HUES48 (cell line): ENCODE data around the gene DHX58.
A peak's percentile ranks its signal among the peaks of the same experiment; 100 is the strongest.

Experiments used
- H3K27ac ChIP-seq: one replicate; pipeline ENCODE4 v1.7.0; 2013; ENCODE audit warnings: low read depth, low read length, inconsistent platforms
- H3K27me3 ChIP-seq: 2 replicates; pipeline ENCODE4 v1.6.1; 2013; ENCODE audit warnings: mild to moderate bottlenecking, low read length; ENCODE audit not compliant: control insufficient read depth, insufficient read depth
- H3K36me3 ChIP-seq: 2 replicates; pipeline ENCODE4 v1.6.1; 2013; ENCODE audit warnings: low read length; ENCODE audit not compliant: control insufficient read depth, insufficient read depth
- H3K4me1 ChIP-seq: 2 replicates; pipeline ENCODE4 v1.6.1; 2013; ENCODE audit warnings: mild to moderate bottlenecking, low read length; ENCODE audit not compliant: control insufficient read depth, insufficient read depth
- H3K4me3 ChIP-seq: 2 replicates; pipeline ENCODE4 v1.5.1; 2013; ENCODE audit warnings: mild to moderate bottlenecking, low read depth, low read length
- H3K9ac ChIP-seq: 2 replicates; pipeline ENCODE4 v1.6.1; 2013; ENCODE audit warnings: mild to moderate bottlenecking, low read depth, low read length, moderate library complexity
- H3K9me3 ChIP-seq: 2 replicates; pipeline ENCODE4 v1.6.1; 2013; ENCODE audit warnings: low read length; ENCODE audit not compliant: control insufficient read depth, insufficient read depth

Gene DHX58

GRCh38 chr17:42107597-42108576 is 4.6 kb downstream of the DHX58 start:
- Histone ChIP-seq H3K9ac (0 out of 2 replicates have a peak overlapping the region, but pooled peaks have one; percentile 20), H3K27ac (peak overlapping the region; percentile 29), H3K9me3 (no peaks in the 10 kb centered on the region), H3K4me1 (peaks cover 9% of the 10 kb centered on the region), H3K36me3 (no peaks in the 10 kb centered on the region), H3K27me3 (no peaks in the 10 kb centered on the region), H3K4me3 (peak overlapping the region; percentile 67)

DNA sequence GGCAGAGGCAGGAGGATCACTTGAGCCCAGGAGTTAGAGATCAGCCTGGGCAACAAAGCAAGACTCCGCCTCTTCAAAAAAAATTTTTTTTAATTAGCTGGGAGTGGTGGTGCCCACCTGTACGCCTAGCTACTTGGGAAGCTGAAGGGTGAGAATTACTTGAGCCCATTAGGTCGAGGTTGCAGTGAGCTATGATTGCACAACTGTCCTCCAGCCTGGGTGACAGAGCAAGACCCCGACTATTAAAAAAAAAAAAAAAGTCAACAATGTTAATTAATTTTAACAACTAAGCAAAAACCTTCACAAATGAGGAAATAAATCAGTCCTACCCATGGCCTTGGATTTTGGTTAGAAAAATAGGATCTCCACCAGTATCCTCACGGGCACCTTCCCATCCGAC is 5.4 kb downstream of the DHX58 start:
- Histone ChIP-seq H3K27ac (no peak overlapping the region), H3K9ac (no peak overlapping the region), H3K36me3 (no peaks in the 10 kb centered on the region), H3K9me3 (no peaks in the 10 kb centered on the region), H3K4me1 (peaks cover 9% of the 10 kb centered on the region), H3K4me3 (peak overlapping the region; percentile 67), H3K27me3 (no peaks in the 10 kb centered on the region)

GRCh38 chr17:42106009-42106408 is 6.5 kb downstream of the DHX58 start:
- Histone ChIP-seq H3K36me3 (no peaks in the 10 kb centered on the region), H3K27ac (no peak overlapping the region), H3K4me1 (peaks cover 9% of the 10 kb centered on the region)

GRCh38 chr17:42104264-42104663 is 8.2 kb downstream of the DHX58 start:
- no peak overlapping the region for H3K9ac ChIP-seq
- no peaks in the 10 kb centered on the region for H3K9me3 ChIP-seq
- no peaks in the 10 kb centered on the region for H3K36me3 ChIP-seq
- H3K4me1 ChIP-seq: peaks cover 9% of the 10 kb centered on the region
- no peak overlapping the region for H3K4me3 ChIP-seq
- no peaks in the 10 kb centered on the region for H3K27me3 ChIP-seq
- no peak overlapping the region for H3K27ac ChIP-seq

More at GRCh38 chr17:42106009-42106408, 6.5 kb downstream of the DHX58 start:
- Histone ChIP-seq H3K9ac (no peak overlapping the region), H3K4me3 (no peak overlapping the region), H3K9me3 (no peaks in the 10 kb centered on the region), H3K27me3 (no peaks in the 10 kb centered on the region)

DNA sequence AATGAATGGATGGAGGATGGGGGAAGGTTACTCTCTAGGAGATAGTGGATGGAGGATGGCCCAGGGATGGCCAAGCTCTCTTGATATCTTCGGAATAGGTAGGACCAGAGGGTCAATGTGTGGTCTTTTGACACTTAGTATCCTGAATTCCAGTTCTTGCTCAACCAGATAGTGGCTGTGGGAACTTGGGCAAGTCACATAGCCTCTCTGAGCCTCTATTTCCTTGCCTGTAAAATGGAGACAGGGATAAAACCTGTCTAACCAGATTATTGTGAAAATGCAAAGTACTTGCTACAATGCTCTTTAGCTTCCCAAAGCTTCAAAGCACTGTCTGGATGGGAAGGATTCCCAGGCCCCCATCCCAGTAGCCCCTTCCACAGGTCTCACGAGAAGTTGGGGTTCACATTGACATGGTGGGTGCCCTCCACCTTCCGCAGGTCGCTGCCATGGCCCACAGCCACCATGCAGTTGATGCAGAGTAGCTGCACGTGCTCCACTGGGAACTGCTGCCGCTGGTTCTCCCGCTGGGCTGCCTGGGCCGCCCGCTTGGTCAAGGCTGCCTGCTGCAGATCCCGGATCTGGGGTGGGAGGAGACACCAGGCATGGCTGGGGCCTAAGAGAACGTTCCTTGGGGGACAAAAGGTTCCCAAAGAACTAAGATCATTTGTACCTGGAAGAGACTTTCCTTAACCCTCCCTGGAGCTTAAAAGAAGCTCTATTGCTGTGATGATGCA is 9.1 kb downstream of the DHX58 start:
- no peaks in the 10 kb centered on the region for H3K27me3 ChIP-seq
- H3K4me3 ChIP-seq: no peak overlapping the region
- H3K9me3 ChIP-seq: no peaks in the 10 kb centered on the region
- H3K36me3 ChIP-seq: no peaks in the 10 kb centered on the region
- H3K9ac ChIP-seq: no peak overlapping the region
- H3K27ac ChIP-seq: no peak overlapping the region
- peaks cover 6% of the 10 kb centered on the region for H3K4me1 ChIP-seq

GRCh38 chr17:42101513-42102292 is 10.8 kb downstream of the DHX58 start:
- Histone ChIP-seq H3K4me3 (no peak overlapping the region), H3K36me3 (no peaks in the 10 kb centered on the region), H3K27me3 (peaks cover 15% of the 10 kb centered on the region), H3K9ac (no peak overlapping the region), H3K4me1 (peaks cover 9% of the 10 kb centered on the region; the same call in 1 of the 2 replicates), H3K9me3 (no peaks in the 10 kb centered on the region), H3K27ac (no peak overlapping the region)

DNA sequence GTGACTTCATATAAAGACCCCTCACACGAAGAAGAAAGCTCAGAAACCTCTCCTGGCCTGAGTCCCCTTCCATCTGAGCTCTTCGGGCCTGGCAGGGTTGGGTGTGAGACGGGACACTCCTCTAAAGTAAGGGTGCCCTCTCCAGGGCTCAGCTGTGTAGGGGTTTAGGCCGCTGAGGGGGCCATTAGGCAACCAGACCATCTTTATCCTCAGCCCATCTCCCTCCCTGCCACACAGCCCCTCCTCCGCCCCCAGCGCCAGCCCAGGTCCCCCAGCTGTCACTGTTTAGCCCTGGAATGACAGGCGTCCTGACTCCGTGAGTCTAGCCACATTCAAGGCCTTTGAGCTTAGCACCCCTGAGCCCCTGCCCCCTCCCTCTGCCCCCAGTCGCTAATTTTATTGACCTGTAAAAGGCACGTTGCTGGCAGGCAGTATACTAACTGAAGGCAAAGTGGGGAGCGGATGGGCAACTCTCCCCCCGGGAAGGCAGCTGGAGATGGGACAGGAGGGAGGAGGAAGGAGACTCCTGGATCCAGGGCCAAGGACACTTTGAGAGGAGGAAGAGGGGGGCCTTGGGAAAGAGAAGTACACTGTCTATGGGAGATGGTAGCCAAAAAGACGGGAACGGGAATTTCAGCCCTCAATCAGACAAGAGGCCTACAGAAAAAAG is 13.6 kb downstream of the DHX58 start:
- Histone ChIP-seq H3K4me1 (peaks cover 15% of the 10 kb centered on the region), H3K9ac (no peak overlapping the region)

DNA sequence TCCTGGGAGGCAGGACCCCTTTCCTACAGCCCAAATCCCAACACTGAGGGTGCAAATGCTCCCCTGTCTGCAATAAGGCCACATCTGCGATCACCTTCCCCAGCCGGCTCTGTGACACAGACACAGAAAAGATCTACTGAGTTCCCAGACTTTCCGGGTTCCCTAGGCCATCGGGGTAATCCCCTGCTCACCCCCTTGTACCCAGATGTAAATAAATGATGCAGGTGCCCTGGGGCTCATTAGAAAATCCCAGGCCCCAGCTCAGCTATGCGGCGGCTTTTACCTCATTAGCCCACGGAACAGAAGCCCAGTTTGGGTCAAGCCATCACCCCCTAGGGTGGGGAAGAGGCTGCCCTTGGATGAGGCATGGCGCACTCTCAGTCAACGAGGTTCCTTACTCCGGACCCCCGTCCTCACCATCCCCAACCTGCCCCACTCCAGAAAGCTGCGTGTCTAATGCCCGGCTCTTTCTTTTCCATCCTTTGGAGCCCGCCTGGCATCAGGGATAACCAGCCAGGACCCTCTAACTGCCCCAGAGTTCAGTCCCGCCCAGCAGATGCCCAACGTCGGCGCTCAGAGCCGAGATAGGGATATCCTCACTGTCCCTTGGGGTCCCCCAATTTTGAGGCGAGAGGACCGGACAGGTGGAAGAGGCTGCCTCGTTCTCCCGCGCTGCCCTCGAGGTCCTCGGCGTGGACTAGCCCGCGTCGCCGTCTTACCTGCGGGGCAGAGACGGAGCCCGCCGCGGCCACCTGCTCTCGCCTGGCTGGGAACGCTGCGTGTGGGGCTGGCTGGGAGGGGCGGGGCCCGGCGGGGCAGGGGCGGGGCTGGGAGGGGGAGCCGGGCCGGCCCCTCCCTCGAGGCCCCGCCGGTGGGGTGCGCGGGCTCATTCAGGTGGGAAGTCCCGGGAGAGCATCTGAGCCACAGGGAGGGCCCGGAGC is 14.6 kb downstream of the DHX58 start, which contains the start of gene ZNF385C:
Gene ZNF385C (minus strand): TSS at position 783 of the 941 bp plus-strand sequence. CDS start 35,417 bp downstream, outside the sequence.
- Histone ChIP-seq H3K36me3 (no peaks in the 10 kb centered on the region), H3K27ac (no peak within 1 kb of the TSS), H3K9ac (no peak within 1 kb of the TSS), H3K4me3 (peak within 1 kb of the TSS; percentile 60), H3K4me1 (peaks cover 15% of the 10 kb centered on the region), H3K27me3 (peaks cover 22% of the 10 kb centered on the region), H3K9me3 (no peaks in the 10 kb centered on the region)

More for the DNA sequence above, 13.6 kb downstream of the DHX58 start:
- H3K27me3 ChIP-seq: peaks cover 22% of the 10 kb centered on the region
- H3K27ac ChIP-seq: no peak overlapping the region
- no peaks in the 10 kb centered on the region for H3K36me3 ChIP-seq
- peak overlapping the region; percentile 60; the same call in 1 of the 2 replicates for H3K4me3 ChIP-seq
- H3K9me3 ChIP-seq: no peaks in the 10 kb centered on the region

- H3K27me3 ChIP-seq: peaks cover 22% of the 10 kb centered on the region
- no peaks in the 10 kb centered on the region for H3K36me3 ChIP-seq
- no peak overlapping the region for H3K4me3 ChIP-seq
- H3K27ac ChIP-seq: no peak overlapping the region
- H3K9me3 ChIP-seq: no peaks in the 10 kb centered on the region
- H3K9ac ChIP-seq: no peak overlapping the region
- H3K4me1 ChIP-seq: peaks cover 15% of the 10 kb centered on the region
Measured at GRCh38 chr17:42096360-42097111, 16.0 kb downstream of the DHX58 start.
